GM12892 (cell line): ENCODE results near the gene CLASP1.
"Not testable (repeated sequence)": the region's sequence is repeated elsewhere in the genome, so short reads cannot be mapped to it uniquely, and the experiment has no call there.

Experiments used
- DNase-seq: peaks from one replicate; pipeline ENCODE4 v3.0.0; 2011; ENCODE audit not compliant: insufficient read length
- FAIRE-seq: peaks from 2 replicates; lab custom pipeline; 2011; peaks lifted over from hg19 to GRCh38; lab: Jason Lieb, UNC
- POLR2A ChIP-seq: IDR thresholded peaks from 2 replicates; pipeline ENCODE4 v1.6.1; 2011; ENCODE audit warnings: low read depth, low read length, control low read depth
- POLR2AphosphoS5 ChIP-seq: IDR thresholded peaks from 2 replicates; pipeline ENCODE4 v1.6.1; 2011; ENCODE audit warnings: low read depth, low read length, control low read depth
- TAF1 ChIP-seq: IDR thresholded peaks from 2 replicates; pipeline ENCODE4 v1.6.1; 2011; ENCODE audit warnings: low read depth, mild to moderate bottlenecking, control low read depth, low read length, borderline replicate concordance

The CLASP1 gene

GRCh38 chr2:121635371-121635770 lies 13.9 kb downstream of the CLASP1 start:
- TF ChIP-seq TAF1 (no peak), POLR2AphosphoS5 (no peak), POLR2A (no peak)
- FAIRE-seq (peak; percentile 5), DNase-seq (no peak)

- DNase-seq (no peak), FAIRE-seq (no peak)
- no peak for TF ChIP-seq POLR2A
- TF ChIP-seq TAF1, result no peak
- TF ChIP-seq POLR2AphosphoS5, result no peak
Observed at GRCh38 chr2:121634354-121635307, 14.6 kb downstream of the CLASP1 start.

GRCh38 chr2:121633463-121633862 lies 15.8 kb downstream of the CLASP1 start:
- no peak for TF ChIP-seq POLR2AphosphoS5
- no peak for TF ChIP-seq POLR2A
- TF ChIP-seq TAF1, result no peak
- FAIRE-seq (no peak), DNase-seq (no peak)

- DNase-seq (no peak), FAIRE-seq (no peak)
- TF ChIP-seq POLR2AphosphoS5 (no peak), TAF1 (no peak), POLR2A (no peak)
Observed at GRCh38 chr2:121627525-121628050, 21.7 kb downstream of the CLASP1 start.

- TF ChIP-seq POLR2A (no peak), TAF1 (no peak), POLR2AphosphoS5 (no peak)
- DNase-seq (no peak), FAIRE-seq (no peak)
Observed at GRCh38 chr2:121626777-121627524, 22.3 kb downstream of the CLASP1 start.

- FAIRE-seq (no peak), DNase-seq (no peak)
- TF ChIP-seq POLR2A, result no peak
- no peak for TF ChIP-seq POLR2AphosphoS5
Observed at GRCh38 chr2:121625953-121626352, 23.3 kb downstream of the CLASP1 start.

- DNase-seq (no peak), FAIRE-seq (peak; percentile 42)
- TF ChIP-seq TAF1, result no peak
- TF ChIP-seq POLR2A, result no peak
- TF ChIP-seq POLR2AphosphoS5, result no peak
Observed at GRCh38 chr2:121617042-121617599, 32.1 kb downstream of the CLASP1 start.

- DNase-seq (no peak), FAIRE-seq (no peak)
- no peak for TF ChIP-seq POLR2AphosphoS5
- no peak for TF ChIP-seq POLR2A
- TF ChIP-seq TAF1, result no peak
Observed at GRCh38 chr2:121613774-121614173, 35.5 kb downstream of the CLASP1 start.

- no peak for TF ChIP-seq POLR2A
- no peak for TF ChIP-seq POLR2AphosphoS5
- no peak for TF ChIP-seq TAF1
- FAIRE-seq (no peak), DNase-seq (no peak)
Observed at GRCh38 chr2:121613152-121613551, 36.1 kb downstream of the CLASP1 start.

- DNase-seq (no peak), FAIRE-seq (no peak)
- no peak for TF ChIP-seq POLR2AphosphoS5
- TF ChIP-seq POLR2A, result no peak
- TF ChIP-seq TAF1, result no peak
Observed at GRCh38 chr2:121611730-121612705, 37.2 kb downstream of the CLASP1 start.

- not testable (repeated sequence) for DNase-seq
- FAIRE-seq, result peak; percentile 40
Observed at GRCh38 chr2:121611048-121611649, 38.1 kb downstream of the CLASP1 start.

- not testable (repeated sequence) for FAIRE-seq, DNase-seq
Observed at GRCh38 chr2:121610487-121610874, 38.8 kb downstream of the CLASP1 start.
